ENCODE data around the gene FIBP. TPM values are rescaled to one million over a fixed set of nuclear protein-coding genes. Genes with fewer than 3 reads are reported as not detected.

Gene FIBP
- total RNA-seq, 1 experiment from 2014 or later: 221 TPM

GRCh38 chr11:65920372-65920802 lies 32.1 kb upstream of the FIBP start:
- BruUV-seq (replicated peaks): no TSS peak
- Histone ChIP-seq H3F3A (ENCODE audit: low read length, unreplicated experiment) (peaks cover 8% of the 10 kb centered on the region), H3K9me3 (ENCODE audit: low read length) (no peaks in the 10 kb centered on the region), H3K27ac (ENCODE audit: low read length) (peak overlapping the region; percentile 29), H3K4me1 (ENCODE audit: insufficient read depth, low read length) (peaks cover 37% of the 10 kb centered on the region), H3K4me3 (ENCODE audit: low read length) (peak overlapping the region; percentile 82), H4K20me1 (ENCODE audit: low read length) (0 out of 2 replicates have a peak, but pooled peaks cover 6% of the 10 kb centered on the region), H3K27me3 (ENCODE audit: low read length) (no peaks in the 10 kb centered on the region), H3K9me2 (replicated peaks; ENCODE audit: low read length) (no peaks in the 10 kb centered on the region), H3K79me2 (ENCODE audit: low read length) (peaks cover 62% of the 10 kb centered on the region), H2AFZ (ENCODE audit: low read length) (no peak overlapping the region), H3K4me2 (ENCODE audit: low read length) (peak overlapping the region; percentile 93), H3K36me3 (ENCODE audit: low read depth, low read length) (peaks cover 17% of the 10 kb centered on the region; the same call in 1 of the 2 replicates), H3K9ac (ENCODE audit: low read length) (peak overlapping the region; percentile 76)
- ChIA-PET CTCF (no interaction called here), POLR2A (ENCODE audit: unreplicated experiment) (no interaction called here)
- TF ChIP-seq EZH2 (IDR thresholded peaks at IDR 0.05; ENCODE audit: low read length, unreplicated experiment) (no peak), CTCF (conservative IDR thresholded peaks at IDR 0.05; ENCODE audit: low read depth, low read length) (no peak), EZH2phosphoT487 (IDR thresholded peaks at IDR 0.05; ENCODE audit: borderline replicate concordance, low read length) (no peak)
- intact Hi-C loops (cut with micrococcal nuclease): no loop called here
- ATAC-seq (no peak), DNase-seq (peak; percentile 39)

- Histone ChIP-seq H2AFZ (ENCODE audit: low read length) (peak overlapping the region; percentile 58), H3K4me1 (ENCODE audit: insufficient read depth, low read length) (peaks cover 43% of the 10 kb centered on the region), H4K20me1 (ENCODE audit: low read length) (0 out of 2 replicates have a peak, but pooled peaks cover 6% of the 10 kb centered on the region), H3K27me3 (ENCODE audit: low read length) (no peaks in the 10 kb centered on the region), H3K9me3 (ENCODE audit: low read length) (no peaks in the 10 kb centered on the region), H3K36me3 (ENCODE audit: low read depth, low read length) (peaks cover 17% of the 10 kb centered on the region; the same call in 1 of the 2 replicates), H3K9me2 (replicated peaks; ENCODE audit: low read length) (no peaks in the 10 kb centered on the region), H3K27ac (ENCODE audit: low read length) (peak overlapping the region; percentile 29), H3K79me2 (ENCODE audit: low read length) (peaks cover 68% of the 10 kb centered on the region), H3K9ac (ENCODE audit: low read length) (peak overlapping the region; percentile 76), H3K4me3 (ENCODE audit: low read length) (peak overlapping the region; percentile 82), H3F3A (ENCODE audit: low read length, unreplicated experiment) (peaks cover 8% of the 10 kb centered on the region), H3K4me2 (ENCODE audit: low read length) (peak overlapping the region; percentile 93)
- TF ChIP-seq EZH2phosphoT487 (IDR thresholded peaks at IDR 0.05; ENCODE audit: borderline replicate concordance, low read length) (no peak), CTCF (conservative IDR thresholded peaks at IDR 0.05; ENCODE audit: low read depth, low read length) (no peak), EZH2 (IDR thresholded peaks at IDR 0.05; ENCODE audit: low read length, unreplicated experiment) (no peak)
- intact Hi-C loops (cut with micrococcal nuclease): no loop called here
- ATAC-seq: peak; percentile 0
- POLR2A ChIA-PET (ENCODE audit: unreplicated experiment): interaction anchor here (0.6 kb wide), 1 partner anchor 32 kb away, joined by 13 read pairs; the partner anchor contains the start of gene FIBP
- peak; percentile 34 for DNase-seq
- CTCF ChIA-PET: no interaction called here
- BruUV-seq (replicated peaks): TSS peak; percentile 1
Observed at GRCh38 chr11:65919573-65920371, 31.5 kb upstream of the FIBP start.
